ENCODE measurements around the gene LYST.

- TF ChIP-seq CTCF (IDR thresholded peaks at IDR 0.05) = no peak
- no peak for TF ChIP-seq POLR2A (IDR thresholded peaks at IDR 0.05)
Measured at GRCh38 chr1:235689356-235689755, 177.3 kb downstream of the LYST start.
